ENCODE measurements around the gene SLC15A2. TPM values are rescaled to one million over a fixed set of nuclear protein-coding genes. Genes with fewer than 3 reads are reported as not detected.

Gene SLC15A2
- total RNA-seq, 4 donors from 2014 or later = 0.59 to 13.2 (median 4.1) TPM

DNA sequence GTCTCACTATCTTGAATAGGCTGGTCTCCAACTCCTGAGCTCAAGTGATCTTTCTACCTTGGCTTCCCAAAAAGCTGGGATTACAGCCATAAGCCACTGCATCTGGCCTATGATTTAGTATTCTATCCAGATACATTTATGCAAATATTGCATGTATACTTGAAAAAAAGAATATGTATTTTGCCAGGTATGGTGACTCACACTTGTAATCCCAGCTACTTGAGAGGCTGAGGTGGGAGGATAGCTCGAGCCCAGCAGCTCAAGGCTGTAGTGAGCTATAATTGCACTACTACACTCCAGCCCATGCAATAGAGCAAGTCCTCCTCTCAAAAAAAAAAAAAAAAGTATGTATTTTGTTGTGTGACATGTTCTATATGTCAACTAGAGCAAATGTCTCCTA lies 54.4 kb downstream of the SLC15A2 start:
- no peaks in the 10 kb centered on the region for H3K27me3 ChIP-seq
- no peak for TF ChIP-seq POLR2A (IDR thresholded peaks at IDR 0.05)
- TF ChIP-seq, protein P1, sequence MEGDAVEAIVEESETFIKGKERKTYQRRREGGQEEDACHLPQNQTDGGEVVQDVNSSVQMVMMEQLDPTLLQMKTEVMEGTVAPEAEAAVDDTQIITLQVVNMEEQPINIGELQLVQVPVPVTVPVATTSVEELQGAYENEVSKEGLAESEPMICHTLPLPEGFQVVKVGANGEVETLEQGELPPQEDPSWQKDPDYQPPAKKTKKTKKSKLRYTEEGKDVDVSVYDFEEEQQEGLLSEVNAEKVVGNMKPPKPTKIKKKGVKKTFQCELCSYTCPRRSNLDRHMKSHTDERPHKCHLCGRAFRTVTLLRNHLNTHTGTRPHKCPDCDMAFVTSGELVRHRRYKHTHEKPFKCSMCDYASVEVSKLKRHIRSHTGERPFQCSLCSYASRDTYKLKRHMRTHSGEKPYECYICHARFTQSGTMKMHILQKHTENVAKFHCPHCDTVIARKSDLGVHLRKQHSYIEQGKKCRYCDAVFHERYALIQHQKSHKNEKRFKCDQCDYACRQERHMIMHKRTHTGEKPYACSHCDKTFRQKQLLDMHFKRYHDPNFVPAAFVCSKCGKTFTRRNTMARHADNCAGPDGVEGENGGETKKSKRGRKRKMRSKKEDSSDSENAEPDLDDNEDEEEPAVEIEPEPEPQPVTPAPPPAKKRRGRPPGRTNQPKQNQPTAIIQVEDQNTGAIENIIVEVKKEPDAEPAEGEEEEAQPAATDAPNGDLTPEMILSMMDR (IDR thresholded peaks at IDR 0.05) = no peak
- no peak for TF ChIP-seq EP300 (IDR thresholded peaks at IDR 0.05)
- H3K9me3 ChIP-seq = peaks cover 0 to 12% (median 2%) of the 10 kb centered on the region in 4 donors
- no peak overlapping the region for H3K4me3 ChIP-seq
- H3K4me1 ChIP-seq = no peaks in the 10 kb centered on the region
- no peak for DNase-seq (ENCODE audit: low spot score in 2 of 2)
- no peaks in the 10 kb centered on the region for H3K36me3 ChIP-seq
- 81 to 87% methylated on average over 1 of the region's 1 CpG for WGBS, 2 donors
- no peak overlapping the region for H3K27ac ChIP-seq

DNA sequence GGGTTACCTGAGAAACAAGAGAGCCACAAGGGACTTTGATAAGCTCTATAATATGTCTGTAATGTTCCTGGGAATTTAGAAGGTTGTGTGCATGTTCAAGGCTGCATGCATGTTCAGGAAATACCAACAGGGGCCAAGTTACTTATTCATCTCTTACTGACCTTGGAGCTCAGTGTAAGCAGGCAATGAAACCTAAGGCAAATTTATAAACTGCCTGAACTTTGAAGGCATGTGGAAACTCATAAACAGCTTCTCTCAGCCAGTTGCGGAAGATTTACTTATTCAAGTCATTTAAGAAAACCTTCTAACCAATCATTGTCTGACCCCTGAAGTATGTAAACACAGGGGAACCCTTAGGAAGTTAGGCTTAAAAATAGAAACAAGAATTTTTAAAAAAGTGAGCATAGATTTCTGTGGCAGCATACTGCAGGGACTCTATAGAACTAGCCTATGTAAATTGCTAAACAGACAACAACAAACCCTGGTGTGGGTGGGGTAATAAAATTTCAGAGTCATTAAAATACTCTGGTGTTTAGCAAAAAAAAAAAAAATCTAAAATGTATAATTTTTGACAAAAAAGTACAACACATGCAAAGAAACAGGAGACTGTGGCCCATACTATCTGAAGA lies 57.2 kb downstream of the SLC15A2 start:
- Histone ChIP-seq H3K4me1 (no peaks in the 10 kb centered on the region), H3K36me3 (no peaks in the 10 kb centered on the region), H3K27me3 (no peaks in the 10 kb centered on the region), H3K4me3 (no peak overlapping the region), H3K27ac (no peak overlapping the region), H3K9me3 (peaks cover 0 to 14% (median 2%) of the 10 kb centered on the region in 4 donors)
- TF ChIP-seq POLR2A (IDR thresholded peaks at IDR 0.05) (no peak), EP300 (IDR thresholded peaks at IDR 0.05) (no peak)
- TF ChIP-seq, protein P1 (IDR thresholded peaks at IDR 0.05) = no peak
- no peak for DNase-seq (ENCODE audit: low spot score in 2 of 2)
- WGBS, 2 donors = 29 to 32% methylated on average over 1 of the region's 1 CpG

DNA sequence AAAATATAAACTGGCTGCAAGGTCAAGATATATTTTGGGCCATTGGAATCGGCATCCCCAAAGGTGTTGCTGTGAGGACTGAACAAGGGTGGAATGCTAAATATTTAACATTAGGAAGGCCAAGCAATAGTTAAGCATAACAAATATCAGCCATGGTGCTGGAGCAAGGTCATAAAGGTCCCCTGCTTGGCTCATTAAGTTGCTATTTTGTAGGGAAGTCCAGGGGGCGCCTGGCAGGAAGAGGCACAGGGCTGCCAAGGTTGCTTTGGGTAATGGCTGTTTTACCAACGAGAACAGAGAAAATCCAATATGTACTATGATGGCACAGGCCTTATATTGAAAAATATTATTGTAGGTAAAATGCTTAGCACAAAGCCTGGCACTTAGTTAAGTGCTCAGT lies 62.2 kb downstream of the SLC15A2 start:
- no peaks in the 10 kb centered on the region for H3K4me1 ChIP-seq
- H3K4me3 ChIP-seq = no peak overlapping the region
- no peaks in the 10 kb centered on the region for H3K36me3 ChIP-seq
- WGBS, 2 donors = 69 to 88% methylated on average over 3 of the region's 3 CpGs
- H3K9me3 ChIP-seq = peaks cover 0 to 14% (median 2%) of the 10 kb centered on the region in 4 donors
- no peak for TF ChIP-seq POLR2A (IDR thresholded peaks at IDR 0.05)
- TF ChIP-seq EP300 (IDR thresholded peaks at IDR 0.05) = no peak
- TF ChIP-seq, protein P1 (IDR thresholded peaks at IDR 0.05) = no peak
- no peaks in the 10 kb centered on the region for H3K27me3 ChIP-seq
- no peak overlapping the region for H3K27ac ChIP-seq
- DNase-seq (ENCODE audit: low spot score in 2 of 2) = no peak

DNA sequence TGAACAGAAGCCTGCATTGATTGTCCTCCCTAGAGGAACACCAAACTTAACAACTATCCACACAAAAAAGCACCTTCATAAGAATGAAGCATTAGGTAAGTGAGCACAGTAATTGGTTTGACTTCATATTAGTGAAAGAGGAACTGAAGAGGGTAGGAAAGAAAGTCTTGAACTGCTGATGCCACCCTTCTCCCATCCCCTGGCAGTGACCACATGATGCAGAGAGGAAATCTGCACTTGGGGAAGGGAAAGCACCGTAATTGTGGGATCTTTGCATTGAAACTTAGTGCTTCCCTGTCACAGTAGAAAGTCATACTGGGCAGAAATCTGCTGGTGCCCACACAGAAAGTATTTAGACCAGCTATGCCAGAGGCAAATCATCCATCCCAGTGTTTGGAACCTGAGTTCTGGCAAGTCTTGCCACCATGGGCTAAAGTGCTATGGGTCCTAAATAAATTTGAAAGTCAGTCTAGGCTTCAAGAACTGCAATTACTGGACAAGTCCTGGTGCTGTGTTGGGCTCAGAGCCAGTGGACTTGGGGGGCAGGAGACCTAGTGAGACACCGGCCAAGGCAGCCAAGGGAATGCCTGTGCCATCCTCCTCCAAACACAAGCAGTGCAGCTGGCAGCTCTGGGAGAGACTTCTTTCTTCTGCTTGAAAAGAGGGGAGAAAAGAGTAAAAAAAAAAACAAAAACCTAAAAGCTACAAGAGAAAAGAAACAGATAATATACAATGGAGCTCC lies 63.6 kb downstream of the SLC15A2 start:
- Histone ChIP-seq H3K27ac (no peak overlapping the region), H3K4me3 (no peak overlapping the region), H3K4me1 (no peaks in the 10 kb centered on the region), H3K36me3 (no peaks in the 10 kb centered on the region), H3K27me3 (no peaks in the 10 kb centered on the region), H3K9me3 (peaks cover 0 to 4% (median 0%) of the 10 kb centered on the region in 4 donors)
- TF ChIP-seq EP300 (IDR thresholded peaks at IDR 0.05) = peak in 1 of 2 donors; percentile 60
- TF ChIP-seq, protein P1 (IDR thresholded peaks at IDR 0.05) = no peak
- 73 to 76% methylated on average over 2 of the region's 2 CpGs for WGBS, 2 donors
- no peak for DNase-seq (ENCODE audit: low spot score in 2 of 2)

DNA sequence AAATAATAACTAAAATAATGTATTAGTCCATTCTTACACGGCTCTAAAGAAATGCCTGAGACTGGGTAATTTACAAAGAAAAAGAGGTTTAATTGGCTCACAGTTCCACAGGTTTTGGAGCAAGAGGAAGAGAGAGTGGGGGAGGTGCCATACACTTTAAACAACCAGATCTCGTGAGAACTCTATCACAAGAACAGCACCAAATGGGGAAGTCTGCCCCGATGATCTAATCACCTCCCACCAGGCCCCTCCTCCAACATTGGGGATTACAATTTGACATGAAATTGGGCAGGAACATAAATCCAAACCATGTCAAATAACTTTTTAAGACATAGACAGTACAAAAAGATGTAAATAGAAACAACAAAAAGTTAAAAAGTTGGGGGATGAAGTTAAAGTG lies 64.6 kb downstream of the SLC15A2 start:
- DNase-seq (ENCODE audit: low spot score in 2 of 2) = no peak

More for the DNA sequence above, 64.6 kb downstream of the SLC15A2 start:
- TF ChIP-seq EP300 (IDR thresholded peaks at IDR 0.05) (no peak), POLR2A (IDR thresholded peaks at IDR 0.05) (no peak)
- TF ChIP-seq, protein P1 (IDR thresholded peaks at IDR 0.05) = no peak
- no peaks in the 10 kb centered on the region for H3K36me3 ChIP-seq
- WGBS, 2 donors = 57 to 61% methylated on average over 3 of the region's 3 CpGs
- no peaks in the 10 kb centered on the region for H3K27me3 ChIP-seq
- H3K4me1 ChIP-seq = no peaks in the 10 kb centered on the region
- no peak overlapping the region for H3K27ac ChIP-seq
- H3K9me3 ChIP-seq = peaks cover 0 to under 1% (median 0%) of the 10 kb centered on the region in 4 donors
- H3K4me3 ChIP-seq = no peak overlapping the region
